ENCODE data around the gene UQCRC2.

- no peak for TF ChIP-seq POLR2AphosphoS5 (IDR thresholded peaks at IDR 0.05; ENCODE audit: low read depth, low read length)
- 0 out of 2 replicates have a peak, but pooled peaks have one; percentile 3 for TF ChIP-seq POLR2A (IDR thresholded peaks at IDR 0.05; ENCODE audit: low read depth, low read length)
- TF ChIP-seq SPI1 (IDR thresholded peaks at IDR 0.05; ENCODE audit: low read depth, low read length), result no peak
- no peak for TF ChIP-seq POU2F2 (IDR thresholded peaks at IDR 0.05; ENCODE audit: low read depth, low read length)
Observed at GRCh38 chr16:21957714-21958346, 4.7 kb downstream of the UQCRC2 start.
